Activated CD4-positive, alpha-beta memory T cell treated with anti-CD3 and anti-CD28 coated beads, Interleukin-2, amount 10 ng/mL, durations not matched to agents 7 days and 5 days (primary cell): ENCODE data around the gene IRS2. TPM values are rescaled to one million over a fixed set of nuclear protein-coding genes. Genes with fewer than 3 reads are reported as not detected.

Source experiments
- CTCF ChIA-PET: fragments of 350-600 bp; sonication (Branson Sonifier 250); formaldehyde crosslinking; loops from one replicate; lab custom pipeline; 2021; ENCODE audit warnings: antibody characterized with exemption, inconsistent platforms; lab: Charles Lee
- POLR2A ChIA-PET: fragments of 350-600 bp; sonication (Branson Sonifier 250); formaldehyde crosslinking; loops from one replicate; lab custom pipeline; 2021; ENCODE audit warnings: antibody characterized with exemption; lab: Charles Lee
- DNase-seq: peaks from one replicate; pipeline ENCODE4 v3.0.0-alpha.2; 2020
- H3K27ac Mint-ChIP-seq: one replicate; pipeline ENCODE4 v1.8.0; 2021; ENCODE audit warnings: mild to moderate bottlenecking, mixed read lengths
- H3K27me3 Mint-ChIP-seq: one replicate; pipeline ENCODE4 v1.8.0; 2021; ENCODE audit warnings: mixed read lengths
- H3K36me3 Mint-ChIP-seq: one replicate; pipeline ENCODE4 v1.8.0; 2021; ENCODE audit warnings: low read depth, mixed read lengths
- H3K4me1 Mint-ChIP-seq: one replicate; pipeline ENCODE4 v1.8.0; 2021; ENCODE audit warnings: mixed read lengths
- H3K4me3 Mint-ChIP-seq: one replicate; pipeline ENCODE4 v1.8.0; 2021; ENCODE audit warnings: mild to moderate bottlenecking, mixed read lengths
- H3K9me3 Mint-ChIP-seq: one replicate; pipeline ENCODE4 v1.8.0; 2021; ENCODE audit warnings: mixed read lengths
- total RNA-seq, 2 experiments: library from RNA; stranded (reverse); gene quantifications; one replicate each; pipeline ENCODE4 v1.2.3, GENCODE V29; 2021

IRS2 gene
- total RNA-seq, 2 experiments from 2014 or later, result 7.9 to 8.1 TPM

DNA sequence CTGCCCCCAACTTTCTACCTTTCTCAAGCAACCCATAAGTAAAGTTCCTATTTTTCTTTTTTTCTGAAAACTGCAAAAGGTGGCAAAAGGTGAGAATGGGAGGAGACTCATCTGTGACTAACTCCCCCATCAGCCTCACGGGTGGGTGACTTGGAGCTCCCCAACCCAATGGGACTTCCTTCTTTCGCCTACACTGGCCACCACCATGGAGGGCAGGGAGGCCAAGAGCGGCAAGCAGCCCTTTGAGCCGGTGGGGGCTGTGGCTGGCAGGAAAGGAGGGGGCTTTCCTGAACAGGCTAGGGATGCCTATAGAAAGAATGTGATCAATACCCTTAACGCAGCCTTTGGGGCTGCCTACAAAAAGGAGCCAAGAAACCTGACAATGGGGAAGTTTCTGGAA is 16.5 kb downstream of the IRS2 start:
- ChIA-PET CTCF (no interaction called here), POLR2A (interaction anchor here (1.2 to 1.4 kb wide), 2 partner anchors 9 to 26 kb away, joined by 3 read pairs; no protein-coding TSS in a partner anchor)
- no peak for DNase-seq
- no peak overlapping the region for H3K27ac Mint-ChIP-seq
- H3K27me3 Mint-ChIP-seq, result no peaks in the 10 kb centered on the region
- no peaks in the 10 kb centered on the region for H3K36me3 Mint-ChIP-seq
- H3K4me3 Mint-ChIP-seq, result no peak overlapping the region
- no peaks in the 10 kb centered on the region for H3K9me3 Mint-ChIP-seq
- peaks cover 5% of the 10 kb centered on the region for H3K4me1 Mint-ChIP-seq

DNA sequence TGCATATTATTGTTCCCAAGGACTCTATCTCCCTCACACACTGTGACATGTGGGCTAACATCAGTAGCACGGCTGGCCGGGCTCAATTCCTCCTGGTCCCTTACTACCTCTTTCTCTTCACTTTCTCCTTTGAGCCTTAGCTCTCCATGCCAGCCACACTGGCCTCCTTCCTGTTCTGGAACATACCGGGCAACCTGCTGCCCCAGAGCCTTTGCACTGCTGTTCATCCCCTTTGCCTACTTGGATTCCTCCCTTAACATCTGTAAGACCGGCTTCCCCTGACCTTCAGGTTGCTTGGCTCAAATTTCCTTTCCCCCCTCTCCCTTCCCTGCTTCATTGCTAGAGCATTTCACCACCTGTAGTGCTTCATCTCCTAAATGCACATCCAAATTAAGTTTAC is 17.1 kb downstream of the IRS2 start:
- no peaks in the 10 kb centered on the region for H3K9me3 Mint-ChIP-seq
- ChIA-PET POLR2A (no interaction called here), CTCF (no interaction called here)
- no peaks in the 10 kb centered on the region for H3K36me3 Mint-ChIP-seq
- no peak overlapping the region for H3K27ac Mint-ChIP-seq
- peaks cover 11% of the 10 kb centered on the region for H3K4me1 Mint-ChIP-seq
- DNase-seq, result no peak
- no peak overlapping the region for H3K4me3 Mint-ChIP-seq
- no peaks in the 10 kb centered on the region for H3K27me3 Mint-ChIP-seq

DNA sequence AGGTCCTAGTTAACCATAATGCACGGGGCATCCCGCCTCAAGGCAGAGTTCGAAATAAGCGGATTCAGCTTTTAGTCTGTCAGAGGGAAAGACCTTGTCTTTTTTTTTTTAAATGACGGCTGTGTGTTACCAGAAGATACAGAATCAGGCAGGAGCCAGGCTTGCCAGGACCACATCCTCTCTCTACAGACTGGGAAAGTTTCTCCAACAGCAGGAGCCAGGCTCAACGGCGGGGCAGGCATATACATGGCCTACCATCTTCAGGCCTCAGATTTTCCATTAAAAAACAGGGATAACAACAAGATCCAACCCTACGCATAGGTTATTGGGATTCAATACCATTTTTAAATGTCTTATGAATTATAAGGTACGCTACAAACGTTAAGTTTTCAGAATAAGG is 17.8 kb downstream of the IRS2 start:
- Mint-ChIP-seq H3K27ac (no peak overlapping the region), H3K4me1 (peaks cover 11% of the 10 kb centered on the region)
- POLR2A ChIA-PET, result no interaction called here

DNA sequence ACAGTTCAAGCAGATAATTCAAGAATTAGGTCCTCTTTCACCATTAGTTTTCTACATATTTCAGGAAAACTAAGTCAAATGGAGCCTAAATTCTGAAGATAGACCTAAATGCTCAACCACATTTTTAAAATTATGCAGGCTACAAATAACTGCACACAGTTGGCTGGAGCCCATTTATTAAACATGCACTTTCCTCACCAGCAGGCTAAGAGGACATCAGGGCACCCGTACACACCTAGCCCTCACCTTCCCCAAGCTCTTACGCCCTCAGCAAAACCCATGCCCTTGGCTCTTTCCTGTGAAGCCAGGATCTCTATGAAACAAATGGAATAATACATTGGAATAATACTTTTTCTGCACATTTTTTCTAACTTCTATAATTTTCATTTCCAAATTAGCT is 18.2 kb downstream of the IRS2 start:
- H3K4me3 Mint-ChIP-seq, result no peak overlapping the region

More for the DNA sequence above, 17.8 kb downstream of the IRS2 start:
- no peak for DNase-seq
- CTCF ChIA-PET, result no interaction called here
- Mint-ChIP-seq H3K4me3 (no peak overlapping the region), H3K9me3 (no peaks in the 10 kb centered on the region), H3K36me3 (no peaks in the 10 kb centered on the region), H3K27me3 (no peaks in the 10 kb centered on the region)

DNA sequence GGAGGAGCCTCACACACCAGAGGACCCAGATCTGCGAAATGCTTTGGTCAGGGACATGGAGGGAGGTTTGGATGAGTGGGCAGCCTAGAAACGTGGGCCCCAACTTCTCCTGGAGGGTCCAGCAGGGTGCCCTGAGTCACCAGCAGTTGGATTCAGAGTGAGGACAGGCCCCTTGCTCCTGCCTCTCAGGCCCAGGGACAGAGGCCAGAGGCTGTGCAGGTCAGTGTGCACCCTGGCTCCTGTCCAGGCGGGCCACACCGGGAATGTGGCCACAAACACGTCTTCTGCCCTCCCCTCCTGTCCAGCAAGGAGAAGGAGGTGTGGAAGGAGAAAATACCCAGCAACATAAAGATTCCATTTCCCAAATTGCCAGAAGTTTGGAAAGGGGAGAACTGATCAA is 19.4 kb downstream of the IRS2 start:
- no peak for DNase-seq
- H3K4me1 Mint-ChIP-seq, result peaks cover 11% of the 10 kb centered on the region
- POLR2A ChIA-PET, result no interaction called here
- no peak overlapping the region for H3K27ac Mint-ChIP-seq
- H3K4me3 Mint-ChIP-seq, result no peak overlapping the region
- no peaks in the 10 kb centered on the region for H3K36me3 Mint-ChIP-seq
- CTCF ChIA-PET, result no interaction called here
- H3K27me3 Mint-ChIP-seq, result no peaks in the 10 kb centered on the region
- no peaks in the 10 kb centered on the region for H3K9me3 Mint-ChIP-seq

More for the DNA sequence above, 18.2 kb downstream of the IRS2 start:
- Mint-ChIP-seq H3K36me3 (no peaks in the 10 kb centered on the region), H3K9me3 (no peaks in the 10 kb centered on the region), H3K4me1 (peaks cover 11% of the 10 kb centered on the region), H3K27me3 (no peaks in the 10 kb centered on the region), H3K27ac (no peak overlapping the region)
- ChIA-PET CTCF (no interaction called here), POLR2A (no interaction called here)
- DNase-seq, result no peak

DNA sequence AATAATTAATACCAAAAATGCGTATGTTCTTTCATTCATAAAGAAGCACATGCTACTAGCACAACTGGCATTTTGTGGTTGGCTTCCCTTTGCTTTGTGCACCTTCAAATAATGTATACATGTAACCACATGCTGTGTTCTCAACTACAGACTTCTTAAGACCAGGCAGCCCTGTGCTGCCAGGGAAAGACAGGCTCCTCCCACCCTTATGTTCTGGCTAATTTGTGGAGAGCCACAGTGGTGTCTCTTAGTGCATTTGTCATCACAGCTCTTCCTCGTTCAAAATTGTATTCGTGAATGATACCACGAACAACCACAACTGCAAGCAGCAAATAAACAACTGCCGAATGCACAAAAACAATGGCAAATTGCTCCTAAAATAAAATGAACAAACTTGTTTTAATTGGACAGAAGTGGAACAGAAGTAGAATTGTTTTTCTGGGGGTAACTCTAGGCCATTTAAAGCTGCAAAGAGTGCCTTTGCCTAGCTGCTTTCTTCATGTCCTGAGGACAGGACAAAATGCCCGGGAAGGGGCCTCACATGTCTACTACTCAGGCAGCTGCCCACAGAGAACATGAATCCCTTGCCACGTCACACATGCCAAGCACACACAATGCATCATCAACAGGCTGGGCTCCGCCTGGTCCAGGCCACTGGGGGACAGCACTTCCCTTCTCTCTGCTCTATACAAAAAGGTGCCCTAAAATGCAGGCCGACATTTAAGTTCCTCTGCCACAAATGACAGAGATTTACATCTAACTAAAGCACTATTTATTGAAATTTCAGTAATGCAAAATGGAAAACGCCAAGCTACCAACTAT is 21.7 kb downstream of the IRS2 start:
- H3K27me3 Mint-ChIP-seq, result no peaks in the 10 kb centered on the region
- DNase-seq, result peak; percentile 24

DNA sequence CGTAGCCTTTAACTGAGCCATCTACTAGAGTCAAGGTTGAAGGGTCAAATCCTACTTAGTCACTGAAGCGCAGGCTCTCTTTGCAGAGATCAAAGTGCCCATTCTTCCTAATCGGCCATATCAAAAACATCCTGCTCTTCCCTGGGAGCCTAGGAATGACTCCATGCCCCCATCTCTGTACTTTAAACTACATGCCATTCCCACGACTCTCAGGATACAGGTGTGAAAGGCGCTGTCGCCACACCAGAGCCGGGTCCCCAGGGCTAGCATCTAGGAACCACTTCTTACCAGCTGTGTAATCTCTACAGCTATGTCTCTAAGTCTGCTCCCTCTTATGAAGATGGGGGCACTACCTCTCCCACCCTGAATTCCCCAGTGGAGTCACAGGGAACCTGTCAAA is 22.3 kb downstream of the IRS2 start:
- no peak overlapping the region for H3K4me3 Mint-ChIP-seq
- H3K36me3 Mint-ChIP-seq, result no peaks in the 10 kb centered on the region
- POLR2A ChIA-PET, result interaction anchor here (1.5 kb wide), 1 partner anchor 16 kb away, joined by 8 read pairs; no protein-coding TSS in a partner anchor
- peaks cover 15% of the 10 kb centered on the region for H3K4me1 Mint-ChIP-seq
- no peak overlapping the region for H3K27ac Mint-ChIP-seq
- DNase-seq, result no peak
- no peaks in the 10 kb centered on the region for H3K27me3 Mint-ChIP-seq
- H3K9me3 Mint-ChIP-seq, result no peaks in the 10 kb centered on the region
- CTCF ChIA-PET, result interaction anchor here (1.9 to 2.4 kb wide), 2 partner anchors 16 to 21 kb away, joined by 6 to 7 read pairs; no protein-coding TSS in a partner anchor

More for the DNA sequence above, 21.7 kb downstream of the IRS2 start:
- peaks cover 15% of the 10 kb centered on the region for H3K4me1 Mint-ChIP-seq
- ChIA-PET CTCF (interaction anchor here (1.9 to 2.4 kb wide), 2 partner anchors 16 to 20 kb away, joined by 6 to 7 read pairs; no protein-coding TSS in a partner anchor), POLR2A (interaction anchor here (1.5 kb wide), 1 partner anchor 15 kb away, joined by 8 read pairs; no protein-coding TSS in a partner anchor)
- H3K27ac Mint-ChIP-seq, result peak overlapping the region; percentile 23
- H3K9me3 Mint-ChIP-seq, result no peaks in the 10 kb centered on the region
- H3K4me3 Mint-ChIP-seq, result no peak overlapping the region
- H3K36me3 Mint-ChIP-seq, result no peaks in the 10 kb centered on the region

DNA sequence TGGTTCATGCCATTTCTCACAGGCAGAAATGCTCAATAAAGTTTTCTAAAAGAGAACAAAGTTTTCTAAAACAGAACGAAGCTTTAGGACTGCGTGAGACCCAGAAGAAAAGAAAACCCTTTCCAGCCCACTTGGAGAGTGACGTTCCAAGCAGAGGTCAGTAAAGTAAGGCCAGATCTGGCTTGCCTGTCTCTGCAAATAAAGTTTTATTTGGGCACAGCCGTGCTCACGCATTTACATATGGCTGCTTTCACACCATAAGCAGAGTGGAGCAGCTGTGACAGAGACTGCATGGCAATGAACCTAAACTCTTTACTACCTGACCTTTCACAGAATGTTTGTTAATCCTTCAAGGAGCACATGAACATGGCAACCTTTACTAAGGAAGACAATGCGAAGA is 23.6 kb downstream of the IRS2 start:
- H3K27ac Mint-ChIP-seq, result no peak overlapping the region
- no peaks in the 10 kb centered on the region for H3K36me3 Mint-ChIP-seq
- H3K9me3 Mint-ChIP-seq, result no peaks in the 10 kb centered on the region
- no peak overlapping the region for H3K4me3 Mint-ChIP-seq
- CTCF ChIA-PET, result no interaction called here
- H3K27me3 Mint-ChIP-seq, result no peaks in the 10 kb centered on the region
- POLR2A ChIA-PET, result no interaction called here
- DNase-seq, result no peak
- H3K4me1 Mint-ChIP-seq, result peaks cover 15% of the 10 kb centered on the region

DNA sequence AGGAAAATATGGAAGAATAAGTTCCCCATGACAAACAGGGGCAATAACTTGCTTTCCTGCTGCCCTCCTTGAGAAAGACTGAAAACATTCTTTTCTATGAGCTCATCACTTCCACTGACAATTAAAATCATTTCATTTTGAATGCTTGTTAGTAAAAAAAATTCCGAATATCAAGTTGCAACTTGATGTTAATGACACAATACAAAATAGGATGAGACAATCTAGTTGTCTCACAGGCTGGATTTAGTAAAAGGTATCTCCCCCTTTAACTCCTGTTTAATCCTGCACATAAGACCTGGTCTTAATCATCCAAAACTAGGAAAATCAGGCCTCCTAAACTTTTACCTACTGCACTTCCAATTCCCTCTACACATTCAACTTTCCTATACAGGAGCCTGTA is 24.7 kb downstream of the IRS2 start:
- H3K27me3 Mint-ChIP-seq, result no peaks in the 10 kb centered on the region
- no peak overlapping the region for H3K27ac Mint-ChIP-seq
- no peak overlapping the region for H3K4me3 Mint-ChIP-seq
- H3K36me3 Mint-ChIP-seq, result no peaks in the 10 kb centered on the region
- no peaks in the 10 kb centered on the region for H3K9me3 Mint-ChIP-seq
- ChIA-PET CTCF (no interaction called here), POLR2A (no interaction called here)
- peaks cover 15% of the 10 kb centered on the region for H3K4me1 Mint-ChIP-seq
- no peak for DNase-seq

DNA sequence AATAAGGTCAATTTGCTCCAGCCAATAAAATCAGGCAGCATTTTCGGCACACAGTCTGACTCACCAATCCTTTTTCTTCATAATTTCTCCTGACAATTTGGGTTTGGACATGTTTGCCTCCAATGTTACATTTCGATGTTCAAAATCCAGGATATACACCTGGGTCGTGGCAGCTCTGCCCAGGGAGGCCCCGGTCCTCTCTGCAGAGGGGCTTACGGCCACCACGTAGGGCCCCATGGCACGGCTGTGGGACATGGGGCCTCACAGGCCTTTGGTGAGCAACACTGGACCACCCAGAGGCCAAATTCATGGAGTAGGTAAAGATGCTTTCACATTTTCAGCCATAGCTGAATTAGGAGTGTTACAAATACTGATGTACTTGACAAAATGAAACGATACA is 25.4 kb downstream of the IRS2 start:
- CTCF ChIA-PET, result no interaction called here
- Mint-ChIP-seq H3K27ac (no peak overlapping the region), H3K27me3 (no peaks in the 10 kb centered on the region), H3K36me3 (no peaks in the 10 kb centered on the region), H3K4me1 (peaks cover 13% of the 10 kb centered on the region), H3K9me3 (no peaks in the 10 kb centered on the region), H3K4me3 (no peak overlapping the region)
- no peak for DNase-seq
- POLR2A ChIA-PET, result no interaction called here

DNA sequence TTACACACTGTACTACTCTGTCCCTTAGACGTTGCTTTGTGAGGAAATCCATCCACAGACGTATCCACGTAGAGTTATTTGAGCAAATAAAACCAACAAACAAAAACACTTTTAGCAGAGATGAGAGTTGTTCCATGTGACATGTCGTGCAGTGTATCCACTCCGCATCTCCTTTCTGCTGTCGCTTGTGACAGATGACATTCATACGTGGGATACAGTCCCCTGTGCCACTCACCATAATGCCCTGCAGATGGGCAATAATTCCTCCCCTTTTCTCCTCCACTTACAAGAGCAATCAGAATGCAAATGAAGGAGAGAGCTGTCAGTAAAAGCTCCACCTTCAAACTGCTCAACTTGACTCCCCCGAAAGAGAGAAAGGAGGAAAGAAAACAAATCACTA is 26.0 kb downstream of the IRS2 start:
- ChIA-PET CTCF (no interaction called here), POLR2A (no interaction called here)
- H3K27ac Mint-ChIP-seq, result no peak overlapping the region
- no peaks in the 10 kb centered on the region for H3K9me3 Mint-ChIP-seq
- peaks cover 13% of the 10 kb centered on the region for H3K4me1 Mint-ChIP-seq
- H3K27me3 Mint-ChIP-seq, result no peaks in the 10 kb centered on the region
- no peak overlapping the region for H3K4me3 Mint-ChIP-seq
- DNase-seq, result no peak
- H3K36me3 Mint-ChIP-seq, result no peaks in the 10 kb centered on the region

DNA sequence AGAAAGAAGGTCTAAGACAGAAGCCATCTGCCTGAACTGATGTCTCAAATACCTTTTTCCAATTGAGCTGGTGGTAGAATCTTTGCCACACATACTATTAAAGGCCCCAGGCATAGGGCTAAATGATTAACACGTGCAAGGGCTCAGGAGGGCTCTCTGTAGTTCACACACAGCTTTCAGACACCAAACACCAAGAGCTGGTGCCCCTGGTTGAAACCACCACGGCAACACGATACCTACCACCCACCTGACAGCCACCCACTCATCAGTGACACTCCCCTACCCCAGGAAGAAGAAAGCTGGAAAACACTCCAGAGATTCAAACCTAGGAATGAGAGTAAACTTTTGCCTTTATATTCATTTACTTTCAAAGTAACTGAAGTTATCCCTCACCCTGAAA is 26.8 kb downstream of the IRS2 start:
- H3K36me3 Mint-ChIP-seq, result no peaks in the 10 kb centered on the region
- peaks cover 7% of the 10 kb centered on the region for H3K4me1 Mint-ChIP-seq
- no peak overlapping the region for H3K27ac Mint-ChIP-seq
- DNase-seq, result no peak
- H3K9me3 Mint-ChIP-seq, result no peaks in the 10 kb centered on the region
- no peaks in the 10 kb centered on the region for H3K27me3 Mint-ChIP-seq
- ChIA-PET CTCF (no interaction called here), POLR2A (no interaction called here)
- H3K4me3 Mint-ChIP-seq, result no peak overlapping the region

DNA sequence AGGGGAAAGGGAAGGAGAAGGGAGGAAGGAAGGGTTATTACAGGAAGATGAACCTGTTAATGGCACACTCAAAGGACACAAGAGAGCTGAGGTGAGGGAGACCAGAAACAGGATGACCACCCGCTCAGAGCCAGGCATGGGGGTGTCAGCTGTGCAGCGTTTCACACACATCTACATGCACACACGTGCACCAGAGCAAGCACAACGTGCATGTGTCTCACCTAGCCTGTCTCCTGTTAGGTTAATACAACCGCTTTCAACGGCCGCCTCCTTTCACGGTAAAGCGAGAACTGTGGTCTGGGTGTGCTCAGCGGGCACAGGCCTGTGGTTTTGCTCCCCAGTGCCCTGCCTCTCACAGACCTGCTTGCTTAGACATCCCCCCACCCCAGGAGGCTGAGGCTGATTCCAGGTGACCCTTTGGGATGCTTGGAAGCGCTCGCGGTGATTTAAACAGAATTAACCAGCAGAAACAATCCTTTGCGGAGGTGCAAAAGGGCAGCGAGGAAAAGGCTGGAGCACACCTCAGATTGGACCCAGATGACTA is 27.4 kb downstream of the IRS2 start:
- Mint-ChIP-seq H3K4me1 (peaks cover 4% of the 10 kb centered on the region), H3K9me3 (no peaks in the 10 kb centered on the region), H3K36me3 (no peaks in the 10 kb centered on the region), H3K27ac (no peak overlapping the region), H3K27me3 (no peaks in the 10 kb centered on the region), H3K4me3 (no peak overlapping the region)
- no peak for DNase-seq
- POLR2A ChIA-PET, result no interaction called here
- CTCF ChIA-PET, result interaction anchor here (0.6 kb wide), 1 partner anchor 1806 kb away, joined by 3 read pairs; no protein-coding TSS in a partner anchor
